HPDE6-E6E7 (cell line): ENCODE measurements around the gene CAMK1D.

ENCODE experiments used
- DNase-seq: peaks from one replicate; pipeline ENCODE4 v3.0.0; 2011; ENCODE audit warnings: missing footprints; ENCODE audit errors: extremely low spot score

CAMK1D gene

GRCh38 chr10:12822126-12822892 is 473.0 kb downstream of the CAMK1D start:
- no peak for DNase-seq

DNA sequence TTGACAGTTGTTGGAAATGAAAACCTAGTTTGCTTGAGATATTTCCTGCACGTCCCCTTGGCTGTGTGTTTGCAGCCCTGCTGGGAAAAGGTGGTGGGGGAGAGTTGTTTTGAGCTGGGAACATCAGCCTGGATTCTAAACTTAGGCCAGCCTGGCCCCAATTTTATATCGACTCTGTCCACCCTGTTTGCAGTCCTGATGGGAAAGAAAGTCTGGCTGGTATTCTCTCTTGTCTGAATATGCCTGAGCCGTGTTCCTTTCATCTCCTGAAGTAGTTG is 473.5 kb downstream of the CAMK1D start:
- no peak for DNase-seq

- DNase-seq: no peak
Observed at GRCh38 chr10:12823328-12823727, 474.0 kb downstream of the CAMK1D start.

GRCh38 chr10:12825260-12825849 is 476.0 kb downstream of the CAMK1D start:
- DNase-seq: no peak

GRCh38 chr10:12826800-12827372 is 477.5 kb downstream of the CAMK1D start:
- DNase-seq: no peak

GRCh38 chr10:12828736-12829135 is 479.4 kb downstream of the CAMK1D start:
- DNase-seq: no peak

- DNase-seq: no peak
Observed at GRCh38 chr10:12829831-12830390, 480.6 kb downstream of the CAMK1D start.

- no peak for DNase-seq
Observed at GRCh38 chr10:12832096-12832495, 482.7 kb downstream of the CAMK1D start.

DNA sequence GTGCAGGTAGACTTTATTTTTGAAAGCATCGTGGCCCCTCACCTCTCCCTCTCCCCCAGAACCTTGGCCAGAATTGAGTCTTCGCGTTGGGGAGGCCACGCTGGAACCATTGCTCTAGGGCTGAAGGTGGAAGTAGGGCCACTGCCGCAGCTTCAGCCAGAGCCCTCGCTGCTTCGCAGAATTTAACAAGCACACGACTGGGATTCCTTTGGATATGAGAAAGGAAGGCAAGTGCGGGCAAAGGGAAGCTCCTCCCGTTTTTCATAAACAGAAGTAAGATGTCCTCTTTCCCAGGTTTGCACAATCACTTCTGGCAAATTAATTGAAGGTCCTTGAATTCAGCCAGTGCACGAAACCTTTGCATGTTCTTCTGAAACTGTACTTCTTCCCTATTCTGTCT is 484.1 kb downstream of the CAMK1D start:
- no peak for DNase-seq

GRCh38 chr10:12834116-12834665 is 484.8 kb downstream of the CAMK1D start:
- DNase-seq: no peak

- DNase-seq: no peak
Observed at GRCh38 chr10:12834721-12835120, 485.4 kb downstream of the CAMK1D start.

- peak; percentile 14 for DNase-seq
Observed at GRCh38 chr10:12835709-12836108, 486.4 kb downstream of the CAMK1D start.

- no peak for DNase-seq
Observed at GRCh38 chr10:12838366-12838765, 489.0 kb downstream of the CAMK1D start.

- no peak for DNase-seq
Observed at GRCh38 chr10:12838995-12839927, 489.9 kb downstream of the CAMK1D start.

GRCh38 chr10:12839941-12840611 is 490.7 kb downstream of the CAMK1D start:
- DNase-seq: no peak

GRCh38 chr10:12841426-12841825 is 492.1 kb downstream of the CAMK1D start:
- DNase-seq: no peak

GRCh38 chr10:12841826-12842225 is 492.5 kb downstream of the CAMK1D start:
- no peak for DNase-seq

- DNase-seq: no peak
Observed at GRCh38 chr10:12842310-12842709, 493.0 kb downstream of the CAMK1D start.

DNA sequence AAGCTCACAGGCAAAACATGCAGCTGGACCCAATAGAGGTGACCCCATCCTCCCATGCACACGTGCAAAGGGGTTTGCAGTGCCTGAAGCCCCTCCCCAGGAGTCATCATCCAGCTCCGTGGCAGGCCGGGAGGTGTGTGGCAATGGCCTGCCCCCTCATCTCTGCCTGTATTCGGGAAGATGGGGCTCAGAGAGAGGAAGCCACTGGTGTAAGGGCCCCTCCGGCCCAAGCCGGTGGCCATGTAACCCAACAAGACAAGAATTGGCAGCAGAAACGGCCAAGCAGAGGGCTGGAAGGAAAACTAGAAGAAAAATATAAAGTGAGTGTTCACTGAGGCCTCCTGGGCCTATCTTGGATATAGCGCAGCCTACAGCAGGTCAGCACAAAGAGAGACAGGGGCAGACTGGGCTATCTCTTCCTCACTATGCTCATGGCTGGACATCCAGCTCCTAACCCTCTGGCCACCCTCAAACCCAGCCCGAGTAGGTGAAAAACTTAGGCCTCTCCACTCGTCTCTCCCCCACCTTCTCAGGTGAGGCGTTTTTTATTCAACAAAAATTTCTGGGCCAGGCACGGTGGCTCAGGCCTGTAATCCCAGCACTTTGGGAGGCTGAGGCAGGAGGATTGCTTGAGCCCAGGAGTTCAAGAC is 494.1 kb downstream of the CAMK1D start:
- DNase-seq: no peak

- DNase-seq: no peak
Observed at GRCh38 chr10:12844811-12845483, 495.6 kb downstream of the CAMK1D start.
